Liver (tissue), 9 donors: Measurements from ENCODE around the gene EOGT. TPM values are rescaled to one million over a fixed set of nuclear protein-coding genes. Genes with fewer than 3 reads are reported as not detected.

Source experiments
- DNase-seq: peaks from one replicate; pipeline ENCODE4 v3.0.0-alpha.2; 2017; ENCODE audit warnings: low spot score
- H3K27ac ChIP-seq, 2 donors: one replicate each; pipeline ENCODE4 v1.7.0; 2013; ENCODE audit warnings: inconsistent platforms in 2 of 2, low read length in 2 of 2, control low read depth in 1 of 2, low read depth in 1 of 2, mild to moderate bottlenecking in 1 of 2
- H3K27me3 ChIP-seq, 4 donors: one replicate each; pipeline versions ENCODE4 v1.6.1 to v1.7.0; 2013; ENCODE audit warnings: low read length in 3 of 4, inconsistent platforms in 1 of 4, mild to moderate bottlenecking in 1 of 4, moderate library complexity in 1 of 4; ENCODE audit not compliant: control insufficient read depth in 4 of 4, insufficient read depth in 4 of 4
- H3K36me3 ChIP-seq, 4 donors: one replicate each; pipeline versions ENCODE4 v1.6.1 to v1.7.0; 2013; ENCODE audit warnings: low read length in 3 of 4, mild to moderate bottlenecking in 3 of 4, low read depth in 1 of 4, moderate library complexity in 1 of 4; ENCODE audit not compliant: control insufficient read depth in 4 of 4, insufficient read depth in 3 of 4
- H3K4me1 ChIP-seq, 4 donors: one replicate each; pipeline versions ENCODE4 v1.6.1 to v1.7.0; 2013; ENCODE audit warnings: low read length in 3 of 4, mild to moderate bottlenecking in 3 of 4, moderate library complexity in 1 of 4; ENCODE audit not compliant: control insufficient read depth in 4 of 4, insufficient read depth in 4 of 4
- H3K4me3 ChIP-seq, 3 donors: one replicate each; pipeline versions ENCODE4 v1.6.1 to v1.7.0; 2013; ENCODE audit warnings: low read length in 3 of 3, control low read depth in 1 of 3, low read depth in 1 of 3, mild to moderate bottlenecking in 1 of 3
- H3K9ac ChIP-seq, 2 donors: one replicate each; pipeline ENCODE4 v1.7.0; 2013; ENCODE audit warnings: low read length in 2 of 2, mild to moderate bottlenecking in 2 of 2, moderate library complexity in 2 of 2, control low read depth in 1 of 2, low read depth in 1 of 2
- H3K9me3 ChIP-seq, 4 donors: one replicate each; pipeline versions ENCODE4 v1.6.1 to v1.7.0; 2013; ENCODE audit warnings: low read length in 3 of 4; ENCODE audit not compliant: control insufficient read depth in 4 of 4
- EGR1 ChIP-seq, 2 donors: IDR thresholded peaks; 2 replicates each; pipeline ENCODE4 v1.6.1; 2016 to 2018; ENCODE audit warnings: antibody characterized with exemption in 2 of 2, low read depth in 2 of 2
- FOXA1 ChIP-seq: IDR thresholded peaks from 2 replicates; pipeline ENCODE4 v1.6.1; 2016; ENCODE audit warnings: antibody characterized with exemption
- HNF4A ChIP-seq, 2 donors: conservative IDR thresholded peaks; 2 replicates each; pipeline ENCODE4 v1.6.1; 2016; ENCODE audit warnings: antibody characterized with exemption in 2 of 2, mild to moderate bottlenecking in 2 of 2
- HNF4G ChIP-seq: IDR thresholded peaks from 2 replicates; pipeline ENCODE4 v1.6.1; 2016; ENCODE audit warnings: antibody characterized with exemption
- NR2F2 ChIP-seq: IDR thresholded peaks from 2 replicates; pipeline ENCODE4 v1.6.1; 2016; ENCODE audit warnings: antibody characterized with exemption
- RAD21 ChIP-seq, 2 donors: IDR thresholded peaks; 2 replicates each; pipeline ENCODE4 v1.6.1; 2016; ENCODE audit warnings: antibody characterized with exemption in 2 of 2, mild to moderate bottlenecking in 2 of 2
- SP1 ChIP-seq: IDR thresholded peaks from 2 replicates; pipeline ENCODE4 v1.6.1; 2018; ENCODE audit warnings: antibody characterized with exemption, mild to moderate bottlenecking
- TAF1 ChIP-seq: conservative IDR thresholded peaks from 2 replicates; pipeline ENCODE4 v1.6.1; 2016; ENCODE audit warnings: antibody characterized with exemption, mild to moderate bottlenecking
- ZBTB33 ChIP-seq: IDR thresholded peaks from 2 replicates; pipeline ENCODE4 v1.6.1; 2016; ENCODE audit warnings: antibody characterized with exemption
- WGBS: extraction: QIAGEN DNeasy Blood & Tissue Kit; methylation state at CpG from one replicate; pipeline ENCODE4 v1.1.7; 2013; 5-methylcytosine and 5-hydroxymethylcytosine counted together
- polyA plus RNA-seq, 2 donors: library from polyadenylated mRNA; stranded (reverse) in 1 of 2; unstranded in 1 of 2; fragments of 200-250 nt in 1 of 2; fragments of >200 nt in 1 of 2; fragmentation: Nextera tagmentation in 1 of 2; extraction: Ambion mirVana in 1 of 2; gene quantifications; one replicate each; pipeline versions ENCODE4 v1.2.1 to v1.2.3, GENCODE V29; 2013 to 2015
- total RNA-seq, 2 donors: library from RNA; depleted of rRNA; stranded (reverse); fragments of >200 nt; gene quantifications; one replicate each; pipeline ENCODE4 v1.2.3, GENCODE V29; 2014
- TF ChIP-seq, protein P1 (sequence below): IDR thresholded peaks from 2 replicates; pipeline ENCODE4 v1.6.1; 2016; ENCODE audit warnings: antibody characterized with exemption, mild to moderate bottlenecking
- TF ChIP-seq, protein P2 (sequence below): fragments of 150-350 bp; IDR thresholded peaks from 2 replicates; pipeline ENCODE4 v1.5.1; 2017; ENCODE audit warnings: improper control_type of control experiment, low read depth, low read length; ENCODE audit not compliant: missing input control
- TF ChIP-seq, protein P3 (sequence below): IDR thresholded peaks from 2 replicates; pipeline ENCODE4 v1.6.1; 2016; ENCODE audit warnings: antibody characterized with exemption
- donor health status: healthy.
- donor health status: healthy.
- donor health status: healthy.
- donor health status: healthy.
- donor health status: healthy.

The EOGT gene
- total and polyA plus RNA-seq, 4 donors = 2.6 to 7.5 (median 5.1) TPM

- Histone ChIP-seq H3K36me3 (peaks cover 0 to 19% (median 11%) of the 10 kb centered on the region in 4 donors), H3K9ac (no peak overlapping the region), H3K27ac (no peak overlapping the region), H3K27me3 (no peaks in the 10 kb centered on the region), H3K9me3 (no peaks in the 10 kb centered on the region), H3K4me1 (peaks cover 0 to 5% (median 2%) of the 10 kb centered on the region in 4 donors), H3K4me3 (no peak overlapping the region)
- TF ChIP-seq NR2F2 = no peak
- no peak for TF ChIP-seq RAD21 (IDR thresholded peaks at IDR 0.05)
- TF ChIP-seq, protein P1, sequence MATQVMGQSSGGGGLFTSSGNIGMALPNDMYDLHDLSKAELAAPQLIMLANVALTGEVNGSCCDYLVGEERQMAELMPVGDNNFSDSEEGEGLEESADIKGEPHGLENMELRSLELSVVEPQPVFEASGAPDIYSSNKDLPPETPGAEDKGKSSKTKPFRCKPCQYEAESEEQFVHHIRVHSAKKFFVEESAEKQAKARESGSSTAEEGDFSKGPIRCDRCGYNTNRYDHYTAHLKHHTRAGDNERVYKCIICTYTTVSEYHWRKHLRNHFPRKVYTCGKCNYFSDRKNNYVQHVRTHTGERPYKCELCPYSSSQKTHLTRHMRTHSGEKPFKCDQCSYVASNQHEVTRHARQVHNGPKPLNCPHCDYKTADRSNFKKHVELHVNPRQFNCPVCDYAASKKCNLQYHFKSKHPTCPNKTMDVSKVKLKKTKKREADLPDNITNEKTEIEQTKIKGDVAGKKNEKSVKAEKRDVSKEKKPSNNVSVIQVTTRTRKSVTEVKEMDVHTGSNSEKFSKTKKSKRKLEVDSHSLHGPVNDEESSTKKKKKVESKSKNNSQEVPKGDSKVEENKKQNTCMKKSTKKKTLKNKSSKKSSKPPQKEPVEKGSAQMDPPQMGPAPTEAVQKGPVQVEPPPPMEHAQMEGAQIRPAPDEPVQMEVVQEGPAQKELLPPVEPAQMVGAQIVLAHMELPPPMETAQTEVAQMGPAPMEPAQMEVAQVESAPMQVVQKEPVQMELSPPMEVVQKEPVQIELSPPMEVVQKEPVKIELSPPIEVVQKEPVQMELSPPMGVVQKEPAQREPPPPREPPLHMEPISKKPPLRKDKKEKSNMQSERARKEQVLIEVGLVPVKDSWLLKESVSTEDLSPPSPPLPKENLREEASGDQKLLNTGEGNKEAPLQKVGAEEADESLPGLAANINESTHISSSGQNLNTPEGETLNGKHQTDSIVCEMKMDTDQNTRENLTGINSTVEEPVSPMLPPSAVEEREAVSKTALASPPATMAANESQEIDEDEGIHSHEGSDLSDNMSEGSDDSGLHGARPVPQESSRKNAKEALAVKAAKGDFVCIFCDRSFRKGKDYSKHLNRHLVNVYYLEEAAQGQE = no peak
- DNase-seq = no peak
- 96% methylated on average over 2 of the region's 2 CpGs for WGBS
Measured at GRCh38 chr3:69048990-69049389, 35.5 kb upstream of the EOGT start.

DNA sequence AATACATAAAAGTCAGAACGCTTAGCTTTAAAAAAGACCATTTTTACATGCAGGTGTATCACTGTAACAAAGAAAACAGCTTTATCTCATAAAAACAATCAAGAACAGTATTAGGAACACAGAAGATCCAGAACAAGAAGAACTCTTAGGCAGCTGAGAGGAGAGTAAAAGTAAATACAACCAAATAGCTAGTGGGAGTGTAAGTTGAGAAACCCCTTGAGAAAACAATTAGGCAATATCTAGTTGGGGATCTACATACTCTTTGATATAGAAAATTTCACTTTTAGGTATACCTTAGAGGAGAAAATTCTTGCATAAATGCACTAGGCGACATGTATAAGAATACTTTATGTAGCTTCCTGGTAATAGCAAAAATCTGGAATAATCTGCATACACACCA lies 31.1 kb upstream of the EOGT start:
- H3K27me3 ChIP-seq = no peaks in the 10 kb centered on the region
- peaks cover 3 to 41% (median 31%) of the 10 kb centered on the region in 4 donors for H3K36me3 ChIP-seq
- H3K4me1 ChIP-seq = no peaks in the 10 kb centered on the region
- no peak for TF ChIP-seq SP1
- TF ChIP-seq, protein P2, sequence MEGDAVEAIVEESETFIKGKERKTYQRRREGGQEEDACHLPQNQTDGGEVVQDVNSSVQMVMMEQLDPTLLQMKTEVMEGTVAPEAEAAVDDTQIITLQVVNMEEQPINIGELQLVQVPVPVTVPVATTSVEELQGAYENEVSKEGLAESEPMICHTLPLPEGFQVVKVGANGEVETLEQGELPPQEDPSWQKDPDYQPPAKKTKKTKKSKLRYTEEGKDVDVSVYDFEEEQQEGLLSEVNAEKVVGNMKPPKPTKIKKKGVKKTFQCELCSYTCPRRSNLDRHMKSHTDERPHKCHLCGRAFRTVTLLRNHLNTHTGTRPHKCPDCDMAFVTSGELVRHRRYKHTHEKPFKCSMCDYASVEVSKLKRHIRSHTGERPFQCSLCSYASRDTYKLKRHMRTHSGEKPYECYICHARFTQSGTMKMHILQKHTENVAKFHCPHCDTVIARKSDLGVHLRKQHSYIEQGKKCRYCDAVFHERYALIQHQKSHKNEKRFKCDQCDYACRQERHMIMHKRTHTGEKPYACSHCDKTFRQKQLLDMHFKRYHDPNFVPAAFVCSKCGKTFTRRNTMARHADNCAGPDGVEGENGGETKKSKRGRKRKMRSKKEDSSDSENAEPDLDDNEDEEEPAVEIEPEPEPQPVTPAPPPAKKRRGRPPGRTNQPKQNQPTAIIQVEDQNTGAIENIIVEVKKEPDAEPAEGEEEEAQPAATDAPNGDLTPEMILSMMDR = no peak
- no peak for TF ChIP-seq TAF1
- TF ChIP-seq RAD21 (IDR thresholded peaks at IDR 0.05) = no peak
- TF ChIP-seq FOXA1 = no peak
- TF ChIP-seq, protein P1 = no peak
- no peak for TF ChIP-seq ZBTB33
- TF ChIP-seq, protein P3, sequence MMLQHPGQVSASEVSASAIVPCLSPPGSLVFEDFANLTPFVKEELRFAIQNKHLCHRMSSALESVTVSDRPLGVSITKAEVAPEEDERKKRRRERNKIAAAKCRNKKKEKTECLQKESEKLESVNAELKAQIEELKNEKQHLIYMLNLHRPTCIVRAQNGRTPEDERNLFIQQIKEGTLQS = no peak
- TF ChIP-seq HNF4A (conservative IDR thresholded peaks at IDR 0.05) = no peak
- no peak for TF ChIP-seq HNF4G
- TF ChIP-seq NR2F2 = no peak
- TF ChIP-seq EGR1 (IDR thresholded peaks at IDR 0.05; ENCODE audit: low read depth in 2 of 2) = no peak
- no peaks in the 10 kb centered on the region for H3K9me3 ChIP-seq
- H3K4me3 ChIP-seq = no peak overlapping the region
- 98% methylated on average over 2 of the region's 2 CpGs for WGBS
- H3K9ac ChIP-seq = no peak overlapping the region
- H3K27ac ChIP-seq = no peak overlapping the region
- DNase-seq = no peak
